Left lung (tissue), 10 donors: Measurements from ENCODE around the gene IDH3B. TPM values are rescaled to one million over a fixed set of nuclear protein-coding genes. Genes with fewer than 3 reads are reported as not detected.
"Not testable (repeated sequence)": the region's sequence is repeated elsewhere in the genome, so short reads cannot be mapped to it uniquely, and the experiment has no call there.

Source experiments
- ATAC-seq: fragments of 200-7000 bp; cut with Tn5 transposase; one replicate; pipeline ENCODE4 v1.9.1; 2020; ENCODE audit warnings: moderate library complexity
- DNase-seq, 4 donors: peaks; one replicate each; pipeline ENCODE4 v3.0.0-alpha.2; 2013 to 2020
- H3K27ac ChIP-seq, 2 donors: fragments of 200-600 bp; sonication (generic) in 1 of 2; one replicate each; pipeline versions ENCODE4 v1.5.0 to v1.8.0; 2020 to 2021
- H3K27me3 ChIP-seq, 2 donors: fragments of 200-600 bp; sonication (generic) in 1 of 2; one replicate each; pipeline versions ENCODE4 v1.5.0 to v1.8.0; 2020 to 2021
- H3K36me3 ChIP-seq, 2 donors: fragments of 200-600 bp; sonication (generic) in 1 of 2; one replicate each; pipeline versions ENCODE4 v1.5.0 to v1.8.0; 2020 to 2021
- H3K4me1 ChIP-seq, 2 donors: fragments of 200-600 bp; one replicate each; pipeline ENCODE4 v1.8.0; 2021
- H3K4me3 ChIP-seq, 2 donors: fragments of 200-600 bp; sonication (generic) in 1 of 2; one replicate each; pipeline versions ENCODE4 v1.5.0 to v1.8.0; 2020 to 2021; ENCODE audit warnings: mild to moderate bottlenecking in 1 of 2
- H3K9me3 ChIP-seq, 2 donors: fragments of 200-600 bp; sonication (generic) in 1 of 2; one replicate each; pipeline versions ENCODE4 v1.5.0 to v1.8.0; 2020 to 2021
- intact Hi-C, 2 donors: fragments of 100-400 bp; cut with DNase I; formaldehyde crosslinking; loops; one replicate each; pipeline versions ENCODE4 v1.11.2 to v1.14.2; 2022
- polyA plus RNA-seq, 6 donors: library from polyadenylated mRNA; unstranded; fragments of 120-200 nt; gene quantifications; one replicate each; pipeline ENCODE4 v1.2.1, GENCODE V29; 2013; ENCODE audit not compliant: insufficient read length in 6 of 6
- total RNA-seq, 2 donors: library from RNA; stranded (reverse); fragmentation: NEBNext Ultra II Directional; extraction: Animal tissue kit (Norgen Biotek cat#: 25700); gene quantifications; one replicate each; pipeline ENCODE4 v1.2.1, GENCODE V29; 2021
- TF ChIP-seq, protein P1 (sequence below), 2 donors: fragments of 200-600 bp; sonication (generic) in 1 of 2; IDR thresholded peaks; one replicate each; pipeline versions ENCODE4 v1.5.0 to v1.8.0; 2021; ENCODE audit warnings: antibody characterized with exemption in 2 of 2
- donor health status: DM: no; HTN: yes; CAD: no.
- donor health status: DM: no; HTN: no; CAD: no.

Gene IDH3B
- total and polyA plus RNA-seq, 8 donors, result 51.7 to 129 (median 112) TPM

DNA sequence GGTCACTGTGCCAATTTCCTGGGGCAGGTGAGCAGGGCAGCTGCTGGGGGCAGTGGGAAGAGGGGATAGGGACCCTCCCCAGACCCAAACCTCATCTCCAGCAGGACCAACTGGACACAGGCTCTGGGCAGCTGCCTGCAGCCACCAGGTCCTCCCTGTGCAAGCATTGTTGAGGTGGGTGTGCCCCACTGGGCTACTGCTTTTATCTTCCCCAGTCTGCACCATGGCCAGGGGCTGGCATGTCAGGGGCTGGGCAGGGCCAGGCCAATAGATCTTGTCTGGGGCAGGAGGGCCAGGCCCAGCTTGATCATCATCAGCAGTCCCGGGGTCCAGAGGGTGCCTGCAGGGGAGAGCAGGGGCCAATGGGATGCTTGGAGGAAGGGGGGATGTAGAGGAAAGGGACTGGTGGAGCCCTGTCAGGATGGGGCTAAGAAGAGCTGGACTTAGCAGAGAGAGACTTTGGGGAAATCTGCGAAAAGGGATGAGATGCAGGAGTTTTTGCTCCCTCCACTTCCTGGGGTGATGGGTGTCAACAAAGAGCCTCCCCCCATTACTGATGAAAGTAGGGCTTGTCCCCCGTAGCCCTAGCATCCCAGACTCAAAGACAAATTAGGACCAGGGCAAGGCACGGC lies 34.3 kb upstream of the IDH3B start:
- no peaks in the 10 kb centered on the region for H3K36me3 ChIP-seq
- H3K9me3 ChIP-seq, result no peaks in the 10 kb centered on the region
- intact Hi-C loops, result no loop called here
- no peak overlapping the region for H3K4me3 ChIP-seq
- TF ChIP-seq, protein P1, sequence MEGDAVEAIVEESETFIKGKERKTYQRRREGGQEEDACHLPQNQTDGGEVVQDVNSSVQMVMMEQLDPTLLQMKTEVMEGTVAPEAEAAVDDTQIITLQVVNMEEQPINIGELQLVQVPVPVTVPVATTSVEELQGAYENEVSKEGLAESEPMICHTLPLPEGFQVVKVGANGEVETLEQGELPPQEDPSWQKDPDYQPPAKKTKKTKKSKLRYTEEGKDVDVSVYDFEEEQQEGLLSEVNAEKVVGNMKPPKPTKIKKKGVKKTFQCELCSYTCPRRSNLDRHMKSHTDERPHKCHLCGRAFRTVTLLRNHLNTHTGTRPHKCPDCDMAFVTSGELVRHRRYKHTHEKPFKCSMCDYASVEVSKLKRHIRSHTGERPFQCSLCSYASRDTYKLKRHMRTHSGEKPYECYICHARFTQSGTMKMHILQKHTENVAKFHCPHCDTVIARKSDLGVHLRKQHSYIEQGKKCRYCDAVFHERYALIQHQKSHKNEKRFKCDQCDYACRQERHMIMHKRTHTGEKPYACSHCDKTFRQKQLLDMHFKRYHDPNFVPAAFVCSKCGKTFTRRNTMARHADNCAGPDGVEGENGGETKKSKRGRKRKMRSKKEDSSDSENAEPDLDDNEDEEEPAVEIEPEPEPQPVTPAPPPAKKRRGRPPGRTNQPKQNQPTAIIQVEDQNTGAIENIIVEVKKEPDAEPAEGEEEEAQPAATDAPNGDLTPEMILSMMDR (IDR thresholded peaks at IDR 0.05), result no peak
- no peak for DNase-seq
- H3K4me1 ChIP-seq, result peaks cover 4 to 6% of the 10 kb centered on the region in 2 donors
- ATAC-seq, result no peak
- no peak overlapping the region for H3K27ac ChIP-seq
- H3K27me3 ChIP-seq, result peaks cover 18 to 50% of the 10 kb centered on the region in 2 donors

DNA sequence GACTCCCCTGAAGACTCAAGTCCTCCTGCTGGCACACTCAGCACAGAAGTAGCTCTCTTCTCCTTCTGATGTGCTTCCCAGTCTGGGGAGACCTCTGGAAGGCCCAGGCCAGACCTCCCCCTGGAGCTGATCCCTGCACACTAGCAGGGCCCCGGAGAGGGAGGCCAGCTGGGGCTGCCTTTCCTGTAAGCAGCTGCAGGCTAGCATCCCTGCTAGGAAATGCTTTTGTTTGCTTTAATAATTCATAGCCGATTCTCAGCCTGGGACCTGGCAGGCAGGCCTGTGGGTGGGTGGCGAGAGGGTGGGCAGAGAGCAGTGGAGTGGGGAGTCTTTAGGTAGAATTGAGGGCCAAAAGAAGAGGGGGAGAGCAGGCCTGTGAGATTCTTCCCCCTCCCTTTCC lies 33.8 kb upstream of the IDH3B start:
- no peaks in the 10 kb centered on the region for H3K9me3 ChIP-seq
- peaks cover 19 to 52% of the 10 kb centered on the region in 2 donors for H3K27me3 ChIP-seq
- H3K27ac ChIP-seq, result no peak overlapping the region

DNA sequence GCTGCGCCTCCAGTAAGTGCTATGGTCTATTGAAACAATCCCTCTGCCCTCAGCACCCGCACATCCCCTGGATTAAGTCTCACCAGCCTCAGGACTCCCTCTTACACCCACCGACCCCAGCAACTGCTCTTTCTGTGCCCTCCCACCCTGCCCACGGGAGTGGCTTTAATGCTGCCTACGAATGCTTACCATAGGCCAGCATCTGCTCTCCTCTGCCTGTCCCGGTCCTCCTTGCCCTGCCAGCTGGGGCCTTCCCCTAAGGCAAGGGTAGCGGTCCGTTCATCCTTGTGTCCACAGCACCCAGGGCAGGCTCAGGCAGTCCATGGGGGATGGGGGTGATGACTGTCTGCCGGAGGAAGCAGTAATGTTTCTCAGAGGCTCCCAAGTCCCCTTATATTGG lies 32.6 kb upstream of the IDH3B start:
- Histone ChIP-seq H3K36me3 (no peaks in the 10 kb centered on the region), H3K4me1 (peaks cover 4 to 15% of the 10 kb centered on the region in 2 donors), H3K4me3 (no peak overlapping the region), H3K27me3 (peaks cover 19 to 60% of the 10 kb centered on the region in 2 donors), H3K27ac (no peak overlapping the region), H3K9me3 (no peaks in the 10 kb centered on the region)
- intact Hi-C loops, result no loop called here
- no peak for ATAC-seq
- DNase-seq, result no peak
- TF ChIP-seq, protein P1 (IDR thresholded peaks at IDR 0.05), result no peak

More for the DNA sequence above, 33.8 kb upstream of the IDH3B start:
- DNase-seq (no peak), ATAC-seq (no peak)
- TF ChIP-seq, protein P1 (IDR thresholded peaks at IDR 0.05), result no peak
- Histone ChIP-seq H3K4me1 (peaks cover 4 to 7% of the 10 kb centered on the region in 2 donors), H3K4me3 (no peak overlapping the region), H3K36me3 (no peaks in the 10 kb centered on the region)
- intact Hi-C loops, result no loop called here

DNA sequence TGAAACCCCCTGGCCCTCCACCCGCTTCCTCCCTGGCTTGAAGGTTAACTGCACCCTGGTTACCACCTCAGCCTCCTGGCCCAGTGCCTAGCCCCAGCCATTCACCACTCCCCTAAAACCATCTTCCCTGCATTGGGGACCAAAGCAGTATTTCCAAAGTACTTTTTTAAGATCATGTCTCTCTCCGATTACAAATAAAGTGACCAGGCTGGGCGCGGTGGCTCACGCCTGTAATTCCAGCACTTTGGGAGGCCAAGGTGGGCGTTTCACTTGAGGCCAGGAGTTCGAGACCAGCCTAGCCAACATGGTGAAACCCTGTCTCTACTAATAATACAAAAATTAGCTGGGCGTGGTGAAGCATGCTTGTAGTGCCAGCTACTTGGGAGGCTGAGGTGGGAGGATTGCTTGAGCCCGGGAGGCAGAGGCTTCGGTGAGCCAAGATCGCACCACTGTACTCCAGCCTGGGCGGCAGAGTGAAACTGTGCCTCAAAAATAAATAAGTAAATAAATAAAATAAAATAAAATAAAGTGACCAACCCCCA lies 32.0 kb upstream of the IDH3B start:
- H3K36me3 ChIP-seq, H3K27ac ChIP-seq: not testable (repeated sequence)
- peaks cover 19 to 65% of the 10 kb centered on the region in 2 donors for H3K27me3 ChIP-seq

DNA sequence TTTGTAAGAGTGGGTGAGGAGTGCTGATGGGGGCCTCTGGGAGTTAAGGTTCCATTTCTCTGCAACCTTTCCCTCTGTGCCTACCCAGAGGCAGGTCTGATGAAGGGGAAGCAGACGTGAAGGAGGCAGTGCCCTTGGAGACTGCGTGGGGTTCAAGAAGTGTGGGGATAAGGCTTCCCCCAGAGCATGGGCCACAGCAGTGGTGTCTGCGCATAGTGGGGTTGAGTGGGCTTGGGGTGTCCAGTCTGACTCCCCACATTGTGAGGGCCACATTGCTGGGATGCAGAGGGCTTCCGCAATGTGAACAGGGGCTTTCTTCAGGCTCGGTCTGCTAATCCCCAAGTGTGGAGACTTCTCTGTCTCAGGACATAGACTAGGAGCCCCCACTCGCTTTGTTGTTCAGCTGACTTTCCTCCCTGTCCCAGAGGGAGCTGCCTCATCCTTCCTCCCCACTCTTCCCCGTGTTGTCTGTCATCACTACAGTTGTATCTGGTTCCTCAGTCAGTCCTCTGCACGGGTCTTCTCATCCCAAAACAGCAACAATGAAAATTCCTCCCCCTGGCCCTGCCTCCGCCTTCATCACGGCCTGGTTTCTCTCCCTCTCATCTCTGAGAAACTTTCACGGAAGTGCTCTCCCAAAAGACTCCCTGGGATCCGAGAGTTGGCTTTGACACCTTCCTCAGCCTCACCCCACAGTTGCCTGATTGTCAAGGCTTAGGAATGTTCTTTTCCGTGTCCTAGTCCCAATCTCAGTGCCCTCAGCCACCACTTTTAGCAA lies 31.4 kb upstream of the IDH3B start:
- DNase-seq (no peak), ATAC-seq (no peak)
- intact Hi-C loops, result no loop called here
- no peak overlapping the region for H3K27ac ChIP-seq
- peaks cover 19 to 72% of the 10 kb centered on the region in 2 donors for H3K27me3 ChIP-seq
- TF ChIP-seq, protein P1 (IDR thresholded peaks at IDR 0.05), result no peak
- no peaks in the 10 kb centered on the region for H3K9me3 ChIP-seq
- H3K36me3 ChIP-seq, result no peaks in the 10 kb centered on the region
- peaks cover 4 to 16% of the 10 kb centered on the region in 2 donors for H3K4me1 ChIP-seq
- no peak overlapping the region for H3K4me3 ChIP-seq

More for the DNA sequence above, 32.0 kb upstream of the IDH3B start:
- H3K9me3 ChIP-seq, DNase-seq, intact Hi-C loops, ATAC-seq, H3K4me3 ChIP-seq: not testable (repeated sequence)
- H3K4me1 ChIP-seq, result peaks cover 4 to 16% of the 10 kb centered on the region in 2 donors
